SK-N-SH (cell line): ENCODE data around the gene DUSP23. TPM values are rescaled to one million over a fixed set of nuclear protein-coding genes. Genes with fewer than 3 reads are reported as not detected.

ENCODE experiments used
- CTCF ChIA-PET: fragments of 300-600, 350-600 bp; formaldehyde crosslinking; extraction: SDS; loops from one replicate; lab custom pipeline; 2021; lab: Yijun Ruan, JAX
- POLR2A ChIA-PET: fragments of 350-600 bp; sonication (Branson Sonifier 250); formaldehyde crosslinking; extraction: SDS; loops from one replicate; lab custom pipeline; 2020; ENCODE audit warnings: antibody characterized with exemption, inconsistent platforms; lab: Yijun Ruan, JAX
- DNase-seq: peaks from one replicate; pipeline ENCODE4 v3.0.0; 2012
- H2AFZ ChIP-seq: fragments of 200-600 bp; sonication (generic); 2 replicates; pipeline ENCODE4 v1.8.1; 2016; ENCODE audit warnings: antibody characterized with exemption, mild to moderate bottlenecking, low read depth
- H3F3A ChIP-seq: fragments of 200-600 bp; sonication (generic); replicated peaks from 2 replicates; pipeline ENCODE3; 2016; ENCODE audit warnings: antibody characterized with exemption, mild to moderate bottlenecking; ENCODE audit not compliant: insufficient read depth
- H3K27ac ChIP-seq, 2 experiments: fragments of 200-500 bp in 1 of 2; fragments of 200-600 bp in 1 of 2; sonication (Bioruptor generic) in 1 of 2; sonication (generic), shearing (Covaris generic) in 1 of 2; 2 replicates each; pipeline versions ENCODE4 v1.5.1 to v1.6.1; 2014 to 2016; ENCODE audit warnings: low read depth in 2 of 2, inconsistent platforms in 1 of 2, low read length in 1 of 2, mild to moderate bottlenecking in 1 of 2, mixed read lengths in 1 of 2
- H3K27me3 ChIP-seq: fragments of 200-600 bp; sonication (generic), shearing (Covaris generic); 2 replicates; pipeline ENCODE4 v1.6.1; 2016; ENCODE audit warnings: mixed run types; ENCODE audit not compliant: insufficient read depth
- H3K36me3 ChIP-seq, 2 experiments: fragments of 200-500 bp in 1 of 2; fragments of 200-600 bp in 1 of 2; sonication (Bioruptor generic) in 1 of 2; sonication (generic) in 1 of 2; replicated peaks in 1 of 2; 2 replicates each; pipeline versions ENCODE3 to v1.5.1; 2014 to 2016; ENCODE audit warnings: low read length in 1 of 2, mild to moderate bottlenecking in 1 of 2; ENCODE audit not compliant: insufficient read depth in 2 of 2, control insufficient read depth in 1 of 2
- H3K4me1 ChIP-seq, 2 experiments: fragments of 200-500 bp in 1 of 2; fragments of 200-600 bp in 1 of 2; sonication (Bioruptor generic) in 1 of 2; sonication (generic), shearing (Covaris generic) in 1 of 2; 2 replicates each; pipeline versions ENCODE4 v1.5.1 to v1.6.1; 2014 to 2016; ENCODE audit warnings: low read depth in 1 of 2, low read length in 1 of 2, mixed run types in 1 of 2; ENCODE audit not compliant: insufficient read depth in 2 of 2, control insufficient read depth in 1 of 2
- H3K4me2 ChIP-seq: fragments of 200-600 bp; sonication (generic), shearing (Covaris generic); 2 replicates; pipeline ENCODE4 v1.6.1; 2017; ENCODE audit warnings: mixed run types
- H3K4me3 ChIP-seq, 2 experiments: fragments of 200-500 bp in 1 of 2; fragments of 200-600 bp in 1 of 2; sonication (Bioruptor generic) in 1 of 2; sonication (generic), shearing (Covaris generic) in 1 of 2; 2 replicates each; pipeline versions ENCODE4 v1.5.1 to v1.8.1; 2014 to 2016; ENCODE audit warnings: low read depth in 2 of 2, inconsistent platforms in 1 of 2, low read length in 1 of 2, mild to moderate bottlenecking in 1 of 2, mixed read lengths in 1 of 2, moderate library complexity in 1 of 2
- H3K79me2 ChIP-seq: fragments of 200-600 bp; sonication (generic); 2 replicates; pipeline ENCODE4 v1.8.1; 2017; ENCODE audit warnings: mild to moderate bottlenecking; ENCODE audit not compliant: insufficient read depth
- H3K9ac ChIP-seq: fragments of 200-600 bp; sonication (generic); 2 replicates; pipeline ENCODE4 v1.6.1; 2017; ENCODE audit warnings: mixed run types
- H3K9me2 ChIP-seq: fragments of 200-600 bp; sonication (generic); 2 replicates; pipeline ENCODE4 v1.6.1; 2017; ENCODE audit warnings: mixed run types
- H3K9me3 ChIP-seq: fragments of 200-600 bp; sonication (generic); 2 replicates; pipeline ENCODE4 v1.6.1; 2017; ENCODE audit warnings: mixed run types, mild to moderate bottlenecking, moderate library complexity
- H4K20me1 ChIP-seq: fragments of 200-600 bp; sonication (generic); 2 replicates; pipeline ENCODE4 v1.6.1; 2017; ENCODE audit warnings: mild to moderate bottlenecking, mixed run types; ENCODE audit not compliant: insufficient read depth
- CHD2 ChIP-seq: fragments of 150-350 bp; IDR thresholded peaks from 2 replicates; pipeline ENCODE4 v1.6.1; 2018; ENCODE audit warnings: low read length; ENCODE audit not compliant: partially characterized antibody
- CTCF ChIP-seq: fragments of 200-600 bp; sonication (generic); IDR thresholded peaks from 2 replicates; pipeline ENCODE4 v1.6.1; 2017; ENCODE audit warnings: antibody characterized with exemption, mild to moderate bottlenecking, moderate library complexity
- FOXJ3 ChIP-seq: sonication (generic); formaldehyde crosslinking; IDR thresholded peaks from 2 replicates; pipeline ENCODE4 v1.5.1; 2020; ENCODE audit warnings: mild to moderate bottlenecking, missing genetic modification reagents
- FOXM1 ChIP-seq: IDR thresholded peaks from 2 replicates; pipeline ENCODE4 v1.4.0; 2012; ENCODE audit warnings: low read depth, mild to moderate bottlenecking
- GABPA ChIP-seq: IDR thresholded peaks from 2 replicates; pipeline ENCODE4 v1.4.0; 2012; ENCODE audit warnings: low read depth, mild to moderate bottlenecking
- GATA2 ChIP-seq: sonication (generic); formaldehyde crosslinking; IDR thresholded peaks from 2 replicates; pipeline ENCODE4 v1.5.0; 2020; ENCODE audit warnings: mild to moderate bottlenecking, missing genetic modification reagents
- JUND ChIP-seq: IDR thresholded peaks from 2 replicates; pipeline ENCODE4 v1.4.0; 2012
- MEF2A ChIP-seq: IDR thresholded peaks from 2 replicates; pipeline ENCODE4 v1.4.0; 2012; ENCODE audit warnings: low read depth, borderline replicate concordance
- MXI1 ChIP-seq: IDR thresholded peaks from 2 replicates; pipeline ENCODE4 v1.6.1; 2012; ENCODE audit warnings: mild to moderate bottlenecking, low read depth, low read length, improper control_type of control experiment
- NFIC ChIP-seq: IDR thresholded peaks from 2 replicates; pipeline ENCODE4 v1.4.0; 2012; ENCODE audit warnings: borderline replicate concordance
- POLR2AphosphoS5 ChIP-seq: IDR thresholded peaks from 2 replicates; pipeline ENCODE4 v1.6.1; 2012; ENCODE audit warnings: low read depth, low read length
- RCOR1 ChIP-seq: fragments of 150-350 bp; IDR thresholded peaks from 2 replicates; pipeline ENCODE4 v1.6.1; 2017; ENCODE audit warnings: antibody characterized with exemption, low read length
- RFX5 ChIP-seq: IDR thresholded peaks from 2 replicates; pipeline ENCODE4 v1.6.1; 2012; ENCODE audit warnings: mild to moderate bottlenecking, improper control_type of control experiment, low read length
- TEAD4 ChIP-seq: IDR thresholded peaks from 2 replicates; pipeline ENCODE4 v1.4.0; 2012; ENCODE audit warnings: mild to moderate bottlenecking, borderline replicate concordance; ENCODE audit not compliant: insufficient read depth
- WGBS: methylation state at CpG from one replicate; pipeline ENCODE4 v1.1.6; 2017; ENCODE audit warnings: low lambda C conversion rate; 5-methylcytosine and 5-hydroxymethylcytosine counted together
- polyA plus RNA-seq, 3 experiments: library from polyadenylated mRNA; depleted of rRNA; stranded (reverse); fragments of >200 nt; gene quantifications; 2 replicates each; pipeline ENCODE4 v1.2.3, GENCODE V29; 2012
- TF ChIP-seq, protein P1 (sequence below): IDR thresholded peaks from 2 replicates; pipeline ENCODE4 v1.4.0; 2012; ENCODE audit warnings: low read depth
- TF ChIP-seq, protein P2 (sequence below): IDR thresholded peaks from 2 replicates; pipeline ENCODE4 v1.4.0; 2012; ENCODE audit warnings: low read depth, borderline replicate concordance
- TF ChIP-seq, protein P3 (sequence below): fragments of 150-350 bp; IDR thresholded peaks from 2 replicates; pipeline ENCODE4 v1.6.1; 2016; ENCODE audit warnings: mild to moderate bottlenecking, low read depth, low read length

The DUSP23 gene
- polyA plus RNA-seq, 1 of the 3 experiments (the other 2 are of a cell fraction): 41.2 TPM

GRCh38 chr1:159752135-159752580 is 28.6 kb upstream of the DUSP23 start:
- ChIA-PET POLR2A (no interaction called here), CTCF (interaction anchor here (0.8 to 1.0 kb wide), 3 partner anchors 47 to 619 kb away, joined by 3 to 4 read pairs (median 4); no protein-coding TSS in a partner anchor)
- no peak overlapping the region for H3K9ac ChIP-seq
- H3K9me2 ChIP-seq: no peaks in the 10 kb centered on the region
- no peak overlapping the region for H2AFZ ChIP-seq
- H3K27me3 ChIP-seq: peaks cover 8% of the 10 kb centered on the region; the same call in 1 of the 2 replicates
- H3K79me2 ChIP-seq: no peaks in the 10 kb centered on the region
- H3K4me1 ChIP-seq: no peaks in the 10 kb centered on the region
- no peak for DNase-seq
- H3F3A ChIP-seq: no peaks in the 10 kb centered on the region
- H3K27ac ChIP-seq: no peak overlapping the region
- no peaks in the 10 kb centered on the region for H3K9me3 ChIP-seq
- H3K4me2 ChIP-seq: no peak overlapping the region
- H3K4me3 ChIP-seq: no peak overlapping the region
- H3K36me3 ChIP-seq: no peaks in the 10 kb centered on the region
- no peaks in the 10 kb centered on the region for H4K20me1 ChIP-seq
- TF ChIP-seq RCOR1 (no peak), POLR2AphosphoS5 (no peak), MXI1 (no peak), TEAD4 (no peak), RFX5 (no peak), MEF2A (no peak), JUND (no peak), FOXM1 (no peak), NFIC (no peak), GABPA (no peak), GATA2 (no peak), FOXJ3 (CRISPR knock-in tag) (no peak), CTCF (no peak), CHD2 (no peak)
- TF ChIP-seq, protein P1, sequence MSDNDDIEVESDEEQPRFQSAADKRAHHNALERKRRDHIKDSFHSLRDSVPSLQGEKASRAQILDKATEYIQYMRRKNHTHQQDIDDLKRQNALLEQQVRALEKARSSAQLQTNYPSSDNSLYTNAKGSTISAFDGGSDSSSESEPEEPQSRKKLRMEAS: no peak
- TF ChIP-seq, protein P2, sequence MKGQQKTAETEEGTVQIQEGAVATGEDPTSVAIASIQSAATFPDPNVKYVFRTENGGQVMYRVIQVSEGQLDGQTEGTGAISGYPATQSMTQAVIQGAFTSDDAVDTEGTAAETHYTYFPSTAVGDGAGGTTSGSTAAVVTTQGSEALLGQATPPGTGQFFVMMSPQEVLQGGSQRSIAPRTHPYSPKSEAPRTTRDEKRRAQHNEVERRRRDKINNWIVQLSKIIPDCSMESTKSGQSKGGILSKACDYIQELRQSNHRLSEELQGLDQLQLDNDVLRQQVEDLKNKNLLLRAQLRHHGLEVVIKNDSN: no peak
- TF ChIP-seq, protein P3, sequence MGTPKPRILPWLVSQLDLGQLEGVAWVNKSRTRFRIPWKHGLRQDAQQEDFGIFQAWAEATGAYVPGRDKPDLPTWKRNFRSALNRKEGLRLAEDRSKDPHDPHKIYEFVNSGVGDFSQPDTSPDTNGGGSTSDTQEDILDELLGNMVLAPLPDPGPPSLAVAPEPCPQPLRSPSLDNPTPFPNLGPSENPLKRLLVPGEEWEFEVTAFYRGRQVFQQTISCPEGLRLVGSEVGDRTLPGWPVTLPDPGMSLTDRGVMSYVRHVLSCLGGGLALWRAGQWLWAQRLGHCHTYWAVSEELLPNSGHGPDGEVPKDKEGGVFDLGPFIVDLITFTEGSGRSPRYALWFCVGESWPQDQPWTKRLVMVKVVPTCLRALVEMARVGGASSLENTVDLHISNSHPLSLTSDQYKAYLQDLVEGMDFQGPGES: no peak
- WGBS: 0% methylated on average over 4 of the region's 4 CpGs
